ENCODE results near the gene TMPRSS2.

GRCh38 chr21:41480086-41480690, 27.8 kb downstream of the TMPRSS2 start:
- TF ChIP-seq CTCF (IDR thresholded peaks at IDR 0.05; ENCODE audit: insufficient read depth, low read depth, low read length): no peak
- TF ChIP-seq EZH2 (IDR thresholded peaks at IDR 0.05; ENCODE audit: insufficient read depth, low read length): no peak
